ENCODE data around the gene ANO2.

Gene ANO2

DNA sequence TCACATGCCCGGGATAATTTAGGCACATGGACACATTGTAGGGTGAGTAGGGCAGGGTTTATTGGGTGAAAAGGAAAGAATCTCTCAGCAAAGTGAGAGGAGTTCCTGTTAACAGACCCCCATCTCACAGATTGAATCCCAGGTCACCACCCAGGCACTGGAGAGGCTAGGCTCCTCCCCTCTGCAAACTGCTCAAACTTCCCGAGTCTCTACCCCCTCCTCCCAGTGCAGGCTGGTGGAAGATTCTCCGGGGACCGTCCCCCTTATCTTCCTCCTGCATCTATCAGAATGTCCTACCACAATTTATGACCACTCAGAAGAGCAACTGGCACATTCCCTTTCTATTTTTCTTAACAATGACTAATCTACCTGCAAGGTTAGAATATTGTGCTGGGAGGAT lies 387.2 kb downstream of the ANO2 start:
- no peak for DNase-seq (ENCODE audit: extremely low read depth, low read depth)
- H3K4me3 ChIP-seq (replicated peaks; ENCODE audit: low read depth, low read length): no peak overlapping the region
- TF ChIP-seq, protein P1, sequence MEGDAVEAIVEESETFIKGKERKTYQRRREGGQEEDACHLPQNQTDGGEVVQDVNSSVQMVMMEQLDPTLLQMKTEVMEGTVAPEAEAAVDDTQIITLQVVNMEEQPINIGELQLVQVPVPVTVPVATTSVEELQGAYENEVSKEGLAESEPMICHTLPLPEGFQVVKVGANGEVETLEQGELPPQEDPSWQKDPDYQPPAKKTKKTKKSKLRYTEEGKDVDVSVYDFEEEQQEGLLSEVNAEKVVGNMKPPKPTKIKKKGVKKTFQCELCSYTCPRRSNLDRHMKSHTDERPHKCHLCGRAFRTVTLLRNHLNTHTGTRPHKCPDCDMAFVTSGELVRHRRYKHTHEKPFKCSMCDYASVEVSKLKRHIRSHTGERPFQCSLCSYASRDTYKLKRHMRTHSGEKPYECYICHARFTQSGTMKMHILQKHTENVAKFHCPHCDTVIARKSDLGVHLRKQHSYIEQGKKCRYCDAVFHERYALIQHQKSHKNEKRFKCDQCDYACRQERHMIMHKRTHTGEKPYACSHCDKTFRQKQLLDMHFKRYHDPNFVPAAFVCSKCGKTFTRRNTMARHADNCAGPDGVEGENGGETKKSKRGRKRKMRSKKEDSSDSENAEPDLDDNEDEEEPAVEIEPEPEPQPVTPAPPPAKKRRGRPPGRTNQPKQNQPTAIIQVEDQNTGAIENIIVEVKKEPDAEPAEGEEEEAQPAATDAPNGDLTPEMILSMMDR (IDR thresholded peaks at IDR 0.05; ENCODE audit: low read depth, low read length, missing control alignments): no peak

DNA sequence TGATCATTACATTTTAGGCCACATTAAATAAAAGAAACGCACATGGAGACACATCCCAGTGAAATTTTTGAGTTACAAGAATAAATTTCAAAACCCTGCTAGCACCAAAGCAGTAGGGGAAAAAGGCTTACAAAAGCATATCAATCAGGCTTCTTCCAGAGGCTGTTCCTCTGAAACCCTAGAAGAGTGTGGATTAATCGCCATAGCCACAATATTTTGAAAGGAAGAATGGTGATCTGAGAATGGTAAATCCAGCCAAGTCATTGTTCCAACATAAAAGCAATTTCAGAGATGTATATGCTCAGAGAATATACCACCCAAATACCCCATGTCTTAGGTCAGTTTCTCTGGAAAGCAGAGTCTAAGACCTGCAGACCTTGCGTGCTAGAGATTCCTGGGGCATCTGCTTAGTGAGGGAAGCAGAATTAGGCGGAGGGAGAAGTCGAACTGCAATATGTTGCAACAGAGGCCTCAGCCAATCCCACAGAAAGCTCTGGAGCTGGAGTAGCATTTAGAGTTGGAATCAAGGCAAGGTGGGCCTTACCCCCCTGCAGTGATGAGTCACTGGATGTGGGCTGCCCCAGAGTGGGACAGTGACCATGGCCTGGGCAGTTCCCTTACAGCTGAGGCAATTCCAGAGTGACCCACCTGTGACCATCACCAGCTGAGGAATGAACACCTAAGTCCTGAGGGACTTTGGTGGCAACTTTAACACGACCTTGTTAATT lies 387.9 kb downstream of the ANO2 start:
- TF ChIP-seq, protein P1 (IDR thresholded peaks at IDR 0.05; ENCODE audit: low read depth, low read length, missing control alignments): no peak
- H3K4me3 ChIP-seq (replicated peaks; ENCODE audit: low read depth, low read length): no peak overlapping the region
- DNase-seq (ENCODE audit: extremely low read depth, low read depth): no peak

DNA sequence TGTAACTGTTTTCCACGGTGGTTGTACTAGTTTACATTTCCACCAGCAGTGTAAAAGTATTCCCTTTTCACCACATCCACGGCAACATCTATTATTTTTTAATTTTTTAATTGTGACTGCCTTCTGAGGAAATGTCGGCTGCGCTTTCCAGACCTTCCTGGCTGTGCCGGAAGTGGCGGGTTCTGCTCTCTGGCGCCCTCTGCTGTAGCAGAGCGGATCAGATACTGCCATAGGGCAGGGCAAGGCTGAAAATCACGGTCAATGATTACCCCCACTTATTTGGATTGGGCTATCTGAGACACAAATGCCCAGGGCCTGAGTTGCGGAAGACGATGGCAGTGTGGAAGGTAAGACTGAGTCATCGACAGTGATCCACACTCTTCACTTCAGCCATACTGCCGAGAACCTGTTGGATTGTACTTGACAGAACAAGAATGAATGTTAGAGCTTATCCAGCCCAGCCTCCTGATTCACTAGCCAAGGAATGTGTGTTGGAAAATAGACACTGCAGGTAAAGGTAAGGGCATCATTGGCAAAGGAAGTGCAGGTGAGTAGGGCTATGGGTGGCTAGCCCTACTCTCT lies 388.9 kb downstream of the ANO2 start:
- no peak for DNase-seq (ENCODE audit: extremely low read depth, low read depth)
- no peak overlapping the region for H3K4me3 ChIP-seq (replicated peaks; ENCODE audit: low read depth, low read length)
- TF ChIP-seq, protein P1 (IDR thresholded peaks at IDR 0.05; ENCODE audit: low read depth, low read length, missing control alignments): peak; percentile 56

DNA sequence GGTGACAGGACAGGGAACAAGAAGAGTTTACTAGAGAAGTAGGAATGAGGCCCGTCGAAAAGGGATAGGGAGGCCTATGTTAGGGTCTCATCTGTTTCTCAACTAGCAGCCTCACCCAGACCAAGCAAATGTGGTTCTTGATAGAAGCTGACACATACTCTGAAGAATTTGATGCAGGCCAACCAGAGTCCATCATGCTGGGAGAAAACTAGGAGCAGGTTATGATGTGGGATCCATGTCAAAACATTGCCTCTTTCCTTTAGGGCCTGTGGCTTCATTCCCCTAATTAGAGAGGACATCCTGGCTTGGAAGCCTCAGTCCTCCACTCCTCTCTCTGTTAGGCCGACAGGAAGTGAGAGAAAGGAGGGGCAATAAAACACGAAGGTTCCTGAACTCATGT lies 390.3 kb downstream of the ANO2 start:
- peak; percentile 69 for DNase-seq (ENCODE audit: extremely low read depth, low read depth)
- TF ChIP-seq, protein P1 (IDR thresholded peaks at IDR 0.05; ENCODE audit: low read depth, low read length, missing control alignments): no peak
- H3K4me3 ChIP-seq (replicated peaks; ENCODE audit: low read depth, low read length): no peak overlapping the region

DNA sequence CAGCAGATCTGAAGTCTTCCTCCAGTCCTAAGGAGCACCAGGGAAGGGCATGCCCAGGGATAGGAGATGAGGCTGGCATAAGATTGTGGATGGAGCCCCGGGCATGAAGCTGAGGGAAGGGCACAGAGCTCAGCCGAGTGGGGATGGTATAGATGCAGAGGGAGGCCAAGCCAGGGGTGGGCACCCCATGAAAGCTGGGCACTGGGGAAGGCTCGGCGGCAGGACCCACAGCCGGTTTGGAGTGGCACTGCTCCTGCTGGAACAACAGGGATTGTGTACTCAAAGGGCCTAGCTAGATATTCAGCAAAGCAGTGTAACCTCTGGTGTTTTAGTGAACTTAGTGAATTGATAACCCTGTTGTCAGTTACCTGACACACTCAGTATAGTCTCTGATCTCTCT lies 396.0 kb downstream of the ANO2 start:
- TF ChIP-seq, protein P1 (IDR thresholded peaks at IDR 0.05; ENCODE audit: low read depth, low read length, missing control alignments): no peak
- H3K4me3 ChIP-seq (replicated peaks; ENCODE audit: low read depth, low read length): no peak overlapping the region
- DNase-seq (ENCODE audit: extremely low read depth, low read depth): no peak

DNA sequence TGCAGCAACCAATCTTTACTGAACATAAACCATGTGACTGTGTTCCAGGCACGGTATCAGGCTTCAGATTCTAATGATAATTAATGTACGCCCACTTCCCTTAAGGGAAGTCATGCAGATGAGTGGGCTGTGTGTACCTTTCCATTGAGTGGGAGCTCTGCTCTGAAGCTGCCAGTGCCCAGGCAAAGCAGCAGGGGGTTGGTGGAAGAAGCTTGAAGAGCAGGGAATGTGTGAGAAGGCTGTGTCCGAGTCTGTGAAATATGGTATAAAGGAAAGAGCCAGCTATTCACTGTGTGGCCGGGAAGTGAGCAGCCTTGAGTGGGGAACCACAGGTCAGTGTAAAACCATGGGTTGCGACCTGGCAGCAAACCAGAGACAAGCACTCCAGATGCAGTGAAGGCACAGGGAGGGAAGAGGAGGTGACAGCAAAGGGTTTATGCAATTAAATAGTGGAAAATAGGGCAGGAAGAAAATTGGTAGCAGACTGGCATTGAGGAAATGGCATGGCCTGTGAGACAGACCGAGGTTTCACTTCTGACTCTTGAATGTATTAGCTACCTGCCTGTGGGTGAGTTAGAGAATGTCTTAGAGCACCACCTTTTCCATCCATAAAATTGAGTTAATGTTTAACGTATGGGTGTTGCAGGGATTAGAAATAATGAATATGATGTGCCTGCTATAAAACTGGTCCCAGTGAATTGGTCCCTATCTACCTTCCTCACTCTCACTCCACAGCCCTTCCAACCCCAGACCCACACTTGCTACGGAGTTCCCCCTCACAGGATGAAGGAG lies 396.7 kb downstream of the ANO2 start:
- TF ChIP-seq, protein P1 (IDR thresholded peaks at IDR 0.05; ENCODE audit: low read depth, low read length, missing control alignments): no peak
- no peak for DNase-seq (ENCODE audit: extremely low read depth, low read depth)
- H3K4me3 ChIP-seq (replicated peaks; ENCODE audit: low read depth, low read length): no peak overlapping the region
